VCaP (cell line): ENCODE data around the gene LCTL.

Experiments used
- H3K27ac ChIP-seq: fragments of 450-650 bp; 2 replicates; pipeline ENCODE4 v1.5.1; 2017
- CTCF ChIP-seq: fragments of 450-650 bp; conservative IDR thresholded peaks from 2 replicates; pipeline ENCODE4 v1.5.1; 2017; ENCODE audit warnings: mild to moderate bottlenecking, moderate library complexity

Gene LCTL

GRCh38 chr15:66608881-66609280 lies 43.1 kb upstream of the LCTL start:
- no peak overlapping the region for H3K27ac ChIP-seq
- no peak for TF ChIP-seq CTCF

- no peak for TF ChIP-seq CTCF
- no peak overlapping the region for H3K27ac ChIP-seq
These were observed 42.4 kb upstream of the LCTL start for GRCh38 chr15:66608159-66608558.

GRCh38 chr15:66603301-66604179 lies 37.7 kb upstream of the LCTL start:
- TF ChIP-seq CTCF, result peak; percentile 90

GRCh38 chr15:66601521-66601920 lies 35.7 kb upstream of the LCTL start:
- TF ChIP-seq CTCF, result no peak
- no peak overlapping the region for H3K27ac ChIP-seq

More at GRCh38 chr15:66603301-66604179, 37.7 kb upstream of the LCTL start:
- H3K27ac ChIP-seq, result no peak overlapping the region

GRCh38 chr15:66600240-66600627 lies 34.4 kb upstream of the LCTL start:
- TF ChIP-seq CTCF, result no peak
- no peak overlapping the region for H3K27ac ChIP-seq

- TF ChIP-seq CTCF, result no peak
These were observed 33.9 kb upstream of the LCTL start for GRCh38 chr15:66599536-66600239.

GRCh38 chr15:66598095-66598815 lies 32.5 kb upstream of the LCTL start:
- no peak for TF ChIP-seq CTCF
- no peak overlapping the region for H3K27ac ChIP-seq

More at GRCh38 chr15:66599536-66600239, 33.9 kb upstream of the LCTL start:
- no peak overlapping the region for H3K27ac ChIP-seq
